Activated naive CD4-positive, alpha-beta T cell treated with anti-CD3 and anti-CD28 coated beads, Interleukin-2, amount 10 ng/mL, durations not matched to agents 7 days and 5 days (primary cell): Measurements from ENCODE around the gene PSPC1.
"Not testable (repeated sequence)": the region's sequence is repeated elsewhere in the genome, so short reads cannot be mapped to it uniquely, and the experiment has no call there.

Experiments used
- CTCF ChIA-PET: fragments of 350-600 bp; sonication (Branson Sonifier 250); formaldehyde crosslinking; loops from one replicate; lab custom pipeline; 2021; ENCODE audit warnings: antibody characterized with exemption; lab: Charles Lee
- DNase-seq: peaks from one replicate; pipeline ENCODE4 v3.0.0-alpha.2; 2020
- H3K27ac Mint-ChIP-seq: one replicate; pipeline ENCODE4 v1.8.0; 2021; ENCODE audit warnings: mild to moderate bottlenecking, moderate library complexity, mixed read lengths
- H3K27me3 Mint-ChIP-seq: one replicate; pipeline ENCODE4 v1.8.0; 2021; ENCODE audit warnings: mild to moderate bottlenecking, mixed read lengths
- H3K36me3 Mint-ChIP-seq: one replicate; pipeline ENCODE4 v1.8.0; 2021; ENCODE audit warnings: mixed read lengths
- H3K4me1 Mint-ChIP-seq: one replicate; pipeline ENCODE4 v1.8.0; 2021; ENCODE audit warnings: mixed read lengths
- H3K4me3 Mint-ChIP-seq: one replicate; pipeline ENCODE4 v1.8.0; 2021; ENCODE audit warnings: mild to moderate bottlenecking, moderate library complexity, mixed read lengths
- H3K9me3 Mint-ChIP-seq: one replicate; pipeline ENCODE4 v1.8.0; 2021; ENCODE audit warnings: mixed read lengths

PSPC1 gene

GRCh38 chr13:19720039-19720438 is 62.7 kb downstream of the PSPC1 start:
- DNase-seq, result no peak
- Mint-ChIP-seq H3K36me3 (peaks cover 22% of the 10 kb centered on the region), H3K4me1 (no peaks in the 10 kb centered on the region), H3K9me3 (no peaks in the 10 kb centered on the region), H3K27ac (no peak overlapping the region), H3K4me3 (no peak overlapping the region), H3K27me3 (no peaks in the 10 kb centered on the region)
- CTCF ChIA-PET, result no interaction called here

GRCh38 chr13:19713186-19713965 is 69.4 kb downstream of the PSPC1 start:
- no peaks in the 10 kb centered on the region for H3K27me3 Mint-ChIP-seq
- H3K27ac Mint-ChIP-seq, result peak overlapping the region; percentile 28
- no peaks in the 10 kb centered on the region for H3K9me3 Mint-ChIP-seq
- no peak for DNase-seq
- H3K4me3 Mint-ChIP-seq, result no peak overlapping the region
- CTCF ChIA-PET, result no interaction called here
- peaks cover 19% of the 10 kb centered on the region for H3K36me3 Mint-ChIP-seq
- peaks cover 7% of the 10 kb centered on the region for H3K4me1 Mint-ChIP-seq

GRCh38 chr13:19709782-19710181 is 73.0 kb downstream of the PSPC1 start:
- DNase-seq, H3K4me3 Mint-ChIP-seq, CTCF ChIA-PET, H3K27me3 Mint-ChIP-seq, H3K4me1 Mint-ChIP-seq, H3K27ac Mint-ChIP-seq, H3K9me3 Mint-ChIP-seq: not testable (repeated sequence)
- H3K36me3 Mint-ChIP-seq, result peaks cover 13% of the 10 kb centered on the region

- H3K4me3 Mint-ChIP-seq, H3K36me3 Mint-ChIP-seq, H3K4me1 Mint-ChIP-seq, H3K27ac Mint-ChIP-seq, H3K9me3 Mint-ChIP-seq, CTCF ChIA-PET, H3K27me3 Mint-ChIP-seq, DNase-seq: not testable (repeated sequence)
Measured at GRCh38 chr13:19709039-19709438, 73.7 kb downstream of the PSPC1 start.

- H3K4me3 Mint-ChIP-seq, H3K9me3 Mint-ChIP-seq, H3K27ac Mint-ChIP-seq, H3K27me3 Mint-ChIP-seq, CTCF ChIA-PET, DNase-seq, H3K4me1 Mint-ChIP-seq: not testable (repeated sequence)
- H3K36me3 Mint-ChIP-seq, result peaks cover 15% of the 10 kb centered on the region
Measured at GRCh38 chr13:19704256-19704655, 78.5 kb downstream of the PSPC1 start.

- H3K27me3 Mint-ChIP-seq, H3K9me3 Mint-ChIP-seq, H3K4me3 Mint-ChIP-seq, CTCF ChIA-PET, H3K4me1 Mint-ChIP-seq, H3K27ac Mint-ChIP-seq, DNase-seq: not testable (repeated sequence)
- peaks cover 17% of the 10 kb centered on the region for H3K36me3 Mint-ChIP-seq
Measured at GRCh38 chr13:19701619-19702018, 81.1 kb downstream of the PSPC1 start.

- H3K9me3 Mint-ChIP-seq, CTCF ChIA-PET, H3K4me1 Mint-ChIP-seq, DNase-seq, H3K4me3 Mint-ChIP-seq, H3K27ac Mint-ChIP-seq, H3K27me3 Mint-ChIP-seq: not testable (repeated sequence)
- H3K36me3 Mint-ChIP-seq, result peaks cover 16% of the 10 kb centered on the region
Measured at GRCh38 chr13:19700963-19701362, 81.8 kb downstream of the PSPC1 start.

- Mint-ChIP-seq H3K27ac (no peak overlapping the region), H3K27me3 (no peaks in the 10 kb centered on the region), H3K4me1 (no peaks in the 10 kb centered on the region), H3K4me3 (no peak overlapping the region), H3K36me3 (peaks cover 36% of the 10 kb centered on the region), H3K9me3 (no peaks in the 10 kb centered on the region)
- DNase-seq, result no peak
- CTCF ChIA-PET, result no interaction called here
Measured at GRCh38 chr13:19695829-19696228, 86.9 kb downstream of the PSPC1 start.

- no peak overlapping the region for H3K4me3 Mint-ChIP-seq
- no peaks in the 10 kb centered on the region for H3K4me1 Mint-ChIP-seq
- H3K27ac Mint-ChIP-seq, result no peak overlapping the region
- no peaks in the 10 kb centered on the region for H3K27me3 Mint-ChIP-seq
- H3K36me3 Mint-ChIP-seq, result peaks cover 39% of the 10 kb centered on the region
- no peak for DNase-seq
- no peaks in the 10 kb centered on the region for H3K9me3 Mint-ChIP-seq
- CTCF ChIA-PET, result no interaction called here
Measured at GRCh38 chr13:19695428-19695827, 87.3 kb downstream of the PSPC1 start.

- not testable (repeated sequence) for H3K27ac Mint-ChIP-seq, H3K4me3 Mint-ChIP-seq, H3K27me3 Mint-ChIP-seq, H3K9me3 Mint-ChIP-seq, H3K4me1 Mint-ChIP-seq, DNase-seq
- H3K36me3 Mint-ChIP-seq, result peaks cover 31% of the 10 kb centered on the region
- CTCF ChIA-PET, result interaction anchor here (0.6 kb wide), 1 partner anchor 12 kb away, joined by 5 read pairs; no protein-coding TSS in a partner anchor
Measured at GRCh38 chr13:19691447-19691846, 91.3 kb downstream of the PSPC1 start.

GRCh38 chr13:19685437-19685836 is 97.3 kb downstream of the PSPC1 start:
- Mint-ChIP-seq H3K9me3 (no peaks in the 10 kb centered on the region), H3K27me3 (no peaks in the 10 kb centered on the region), H3K27ac (no peak overlapping the region), H3K36me3 (peaks cover 10% of the 10 kb centered on the region), H3K4me3 (no peak overlapping the region), H3K4me1 (peaks cover 14% of the 10 kb centered on the region)
- CTCF ChIA-PET, result no interaction called here
- DNase-seq, result no peak

- CTCF ChIA-PET, result no interaction called here
- H3K27ac Mint-ChIP-seq, result no peak overlapping the region
- H3K4me3 Mint-ChIP-seq, result no peak overlapping the region
- H3K27me3 Mint-ChIP-seq, result no peaks in the 10 kb centered on the region
- DNase-seq, result no peak
- no peaks in the 10 kb centered on the region for H3K9me3 Mint-ChIP-seq
- peaks cover 14% of the 10 kb centered on the region for H3K4me1 Mint-ChIP-seq
- peaks cover 8% of the 10 kb centered on the region for H3K36me3 Mint-ChIP-seq
Measured at GRCh38 chr13:19685034-19685433, 97.7 kb downstream of the PSPC1 start.

GRCh38 chr13:19681517-19681916 is 101.2 kb downstream of the PSPC1 start:
- CTCF ChIA-PET, result interaction anchor here (0.5 kb wide), 1 partner anchor 548 kb away, joined by 3 read pairs; no protein-coding TSS in a partner anchor
- peaks cover 14% of the 10 kb centered on the region for H3K4me1 Mint-ChIP-seq
- H3K36me3 Mint-ChIP-seq, result peaks cover 15% of the 10 kb centered on the region
- H3K27me3 Mint-ChIP-seq, result no peaks in the 10 kb centered on the region
- H3K27ac Mint-ChIP-seq, result peak overlapping the region; percentile 53
- no peaks in the 10 kb centered on the region for H3K9me3 Mint-ChIP-seq
- no peak overlapping the region for H3K4me3 Mint-ChIP-seq
- DNase-seq, result no peak

GRCh38 chr13:19680751-19681150 is 102.0 kb downstream of the PSPC1 start:
- Mint-ChIP-seq H3K36me3 (peaks cover 21% of the 10 kb centered on the region), H3K4me1 (peaks cover 14% of the 10 kb centered on the region), H3K9me3 (no peaks in the 10 kb centered on the region), H3K4me3 (no peak overlapping the region), H3K27ac (no peak overlapping the region), H3K27me3 (no peaks in the 10 kb centered on the region)
- CTCF ChIA-PET, result no interaction called here
- DNase-seq, result no peak

GRCh38 chr13:19676168-19676567 is 106.6 kb downstream of the PSPC1 start:
- Mint-ChIP-seq H3K27ac (no peak overlapping the region), H3K36me3 (peaks cover 51% of the 10 kb centered on the region), H3K4me1 (no peaks in the 10 kb centered on the region), H3K4me3 (no peak overlapping the region), H3K27me3 (no peaks in the 10 kb centered on the region), H3K9me3 (no peaks in the 10 kb centered on the region)
- CTCF ChIA-PET, result no interaction called here
- no peak for DNase-seq
